Lower lobe of right lung (tissue), 2 donors: ENCODE data around the gene SEMA4G. TPM values are rescaled to one million over a fixed set of nuclear protein-coding genes. Genes with fewer than 3 reads are reported as not detected.

Source experiments
- ATAC-seq, 2 donors: fragments of 200-7000 bp; cut with Tn5 transposase; one replicate each; pipeline ENCODE4 v1.9.1; 2020 to 2022; ENCODE audit warnings: mild to moderate bottlenecking in 2 of 2, moderate library complexity in 2 of 2
- DNase-seq: peaks from one replicate; pipeline ENCODE4 v3.0.0-alpha.2; 2020
- H3K27ac ChIP-seq: fragments of 200-600 bp; one replicate; pipeline ENCODE4 v1.8.0; 2022
- H3K27me3 ChIP-seq: fragments of 200-600 bp; one replicate; pipeline ENCODE4 v1.8.0; 2022; ENCODE audit warnings: low read depth
- H3K36me3 ChIP-seq: fragments of 200-600 bp; one replicate; pipeline ENCODE4 v1.8.0; 2022; ENCODE audit warnings: mild to moderate bottlenecking
- H3K4me1 ChIP-seq: fragments of 200-600 bp; one replicate; pipeline ENCODE4 v1.8.0; 2022
- H3K4me3 ChIP-seq: fragments of 200-600 bp; one replicate; pipeline ENCODE4 v1.8.0; 2022; ENCODE audit warnings: mild to moderate bottlenecking
- H3K9me3 ChIP-seq: fragments of 200-600 bp; one replicate; pipeline ENCODE4 v1.8.0; 2022
- intact Hi-C: fragments of 100-400 bp; cut with DNase I; formaldehyde crosslinking; loops from one replicate; pipeline ENCODE4 v1.11.0; 2022
- microRNA-seq: library from miRNA; unstranded; fragments of <30 nt; microRNA quantifications from one replicate; pipeline ENCODE4 v1.2.0, GENCODE V29; 2020; ENCODE audit warnings: borderline number of aligned reads
- total RNA-seq: library from RNA; stranded (reverse); fragmentation: NEBNext Ultra II Directional; extraction: Animal tissue kit (Norgen Biotek cat#: 25700); gene quantifications from one replicate; pipeline ENCODE4 v1.2.1, GENCODE V29; 2021
- TF ChIP-seq, protein P1 (sequence below): fragments of 200-600 bp; IDR thresholded peaks from one replicate; pipeline ENCODE4 v1.8.0; 2022; ENCODE audit warnings: antibody characterized with exemption, mild to moderate bottlenecking
- donor health status: DM: no; HTN: yes; CAD: no; lungs with severe emphysema.

The SEMA4G gene
- total RNA-seq, 1 donor from 2014 or later = 5.1 TPM

GRCh38 chr10:101018600-101019439, 49.5 kb downstream of the SEMA4G start:
- ATAC-seq = peak; percentile 84 to 86

More at GRCh38 chr10:101018600-101019439, 49.5 kb downstream of the SEMA4G start:
- H3K27ac ChIP-seq = no peak overlapping the region
- peaks cover 16% of the 10 kb centered on the region for H3K4me1 ChIP-seq
- H3K27me3 ChIP-seq = peaks cover 25% of the 10 kb centered on the region
- H3K36me3 ChIP-seq = no peaks in the 10 kb centered on the region
- H3K4me3 ChIP-seq = no peak overlapping the region
- intact Hi-C loops = no loop called here
- H3K9me3 ChIP-seq = no peaks in the 10 kb centered on the region
- DNase-seq = peak; percentile 90
- TF ChIP-seq, protein P1, sequence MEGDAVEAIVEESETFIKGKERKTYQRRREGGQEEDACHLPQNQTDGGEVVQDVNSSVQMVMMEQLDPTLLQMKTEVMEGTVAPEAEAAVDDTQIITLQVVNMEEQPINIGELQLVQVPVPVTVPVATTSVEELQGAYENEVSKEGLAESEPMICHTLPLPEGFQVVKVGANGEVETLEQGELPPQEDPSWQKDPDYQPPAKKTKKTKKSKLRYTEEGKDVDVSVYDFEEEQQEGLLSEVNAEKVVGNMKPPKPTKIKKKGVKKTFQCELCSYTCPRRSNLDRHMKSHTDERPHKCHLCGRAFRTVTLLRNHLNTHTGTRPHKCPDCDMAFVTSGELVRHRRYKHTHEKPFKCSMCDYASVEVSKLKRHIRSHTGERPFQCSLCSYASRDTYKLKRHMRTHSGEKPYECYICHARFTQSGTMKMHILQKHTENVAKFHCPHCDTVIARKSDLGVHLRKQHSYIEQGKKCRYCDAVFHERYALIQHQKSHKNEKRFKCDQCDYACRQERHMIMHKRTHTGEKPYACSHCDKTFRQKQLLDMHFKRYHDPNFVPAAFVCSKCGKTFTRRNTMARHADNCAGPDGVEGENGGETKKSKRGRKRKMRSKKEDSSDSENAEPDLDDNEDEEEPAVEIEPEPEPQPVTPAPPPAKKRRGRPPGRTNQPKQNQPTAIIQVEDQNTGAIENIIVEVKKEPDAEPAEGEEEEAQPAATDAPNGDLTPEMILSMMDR = peak; percentile 81

Small RNAs within 50 kb of the gene (microRNA-seq; reads per million reads assigned to microRNA genes)
- gene MIR608 = not detected

Other genes starting within 250 kb of the SEMA4G start
- not detected for gene PAX2, start 223.9 kb upstream of the SEMA4G start, total RNA-seq
- 34.4 TPM for gene SLF2, start 56.5 kb upstream of the SEMA4G start, total RNA-seq
- gene MRPL43, start 18.0 kb downstream of the SEMA4G start, total RNA-seq = 59.7 TPM
- 5.8 TPM for gene TWNK, start 18.0 kb downstream of the SEMA4G start, total RNA-seq
- gene LZTS2, start 30.3 kb downstream of the SEMA4G start, total RNA-seq = 52.6 TPM
- gene PDZD7, start 61.6 kb downstream of the SEMA4G start, total RNA-seq = 1.6 TPM
- 57.8 TPM for gene SFXN3, start 61.7 kb downstream of the SEMA4G start, total RNA-seq
- gene KAZALD1, start 92.5 kb downstream of the SEMA4G start, total RNA-seq = 9.9 TPM
- not detected for gene TLX1, start 161.8 kb downstream of the SEMA4G start, total RNA-seq